Endothelial cell of umbilical vein (primary cell): ENCODE data around the gene NDFIP1. TPM values are rescaled to one million over a fixed set of nuclear protein-coding genes. Genes with fewer than 3 reads are reported as not detected.

ENCODE experiments used
- BruUV-seq: library from RNA; stranded (reverse); fragments of 400-500 nt; replicated peaks from 2 replicates; lab custom pipeline; 2021; lab: Mats Ljungman, UMichigan
- CTCF ChIA-PET: fragments of 300-600, 350-600 bp; sonication (Branson Sonifier 250); formaldehyde crosslinking; loops from one replicate; lab custom pipeline; 2021; ENCODE audit warnings: antibody characterized with exemption, inconsistent platforms; lab: Charles Lee
- POLR2A ChIA-PET: fragments of 300-600, 350-600 bp; sonication (Branson Sonifier 250); formaldehyde crosslinking; loops from one replicate; lab custom pipeline; 2021; ENCODE audit warnings: antibody characterized with exemption, inconsistent platforms; lab: Charles Lee
- DNase-seq: peaks from one replicate; pipeline ENCODE4 v3.0.0-alpha.2; 2011; ENCODE audit warnings: low read depth, low spot score
- FAIRE-seq: peaks from 2 replicates; lab custom pipeline; 2011; peaks lifted over from hg19 to GRCh38; lab: Jason Lieb, UNC
- H2AFZ ChIP-seq: 2 replicates; pipeline ENCODE4 v1.6.0; 2012; ENCODE audit warnings: low read depth, low read length, control low read depth, inconsistent platforms
- H3K27ac ChIP-seq: 2 replicates; pipeline ENCODE4 v1.5.1; 2011; ENCODE audit warnings: low read depth, mild to moderate bottlenecking, control low read depth, low read length, moderate library complexity; ENCODE audit not compliant: insufficient read depth
- H3K27me3 ChIP-seq, 2 experiments: 2 replicates each; pipeline versions ENCODE4 v1.6.0 to v1.6.1; 2011; ENCODE audit warnings: low read length in 2 of 2, mixed read lengths in 1 of 2; ENCODE audit not compliant: control insufficient read depth in 2 of 2, insufficient read depth in 2 of 2
- H3K36me3 ChIP-seq, 2 experiments: 2 replicates in 1 of 2; 3 replicates in 1 of 2; pipeline ENCODE4 v1.5.1; 2011; ENCODE audit warnings: low read length in 2 of 2, mild to moderate bottlenecking in 1 of 2, moderate library complexity in 1 of 2; ENCODE audit not compliant: control insufficient read depth in 2 of 2, insufficient read depth in 2 of 2; ENCODE audit errors: extremely low read depth in 1 of 2
- H3K4me1 ChIP-seq: 3 replicates; pipeline ENCODE4 v1.5.1; 2011; ENCODE audit warnings: mild to moderate bottlenecking, low read length; ENCODE audit not compliant: control insufficient read depth, insufficient read depth; ENCODE audit errors: extremely low read depth
- H3K4me2 ChIP-seq: 2 replicates; pipeline ENCODE4 v1.6.1; 2011; ENCODE audit warnings: low read length, control low read depth, mixed read lengths; ENCODE audit not compliant: insufficient read depth
- H3K4me3 ChIP-seq, 3 experiments: fragments of 200-600 bp in 1 of 3; sonication (generic), shearing (Covaris generic) in 1 of 3; replicated peaks in 1 of 3; 2 replicates each; pipeline ENCODE4 v1.5.1; 2011 to 2016; ENCODE audit warnings: control low read depth in 3 of 3, low read length in 3 of 3, mild to moderate bottlenecking in 2 of 3, inconsistent platforms in 1 of 3, low read depth in 1 of 3, moderate library complexity in 1 of 3; ENCODE audit not compliant: insufficient read depth in 1 of 3
- H3K79me2 ChIP-seq: 2 replicates; pipeline ENCODE4 v1.6.0; 2012; ENCODE audit warnings: low read length, inconsistent platforms; ENCODE audit not compliant: control insufficient read depth, insufficient read depth
- H3K9ac ChIP-seq: replicated peaks from 2 replicates; pipeline ENCODE3; 2011; ENCODE audit warnings: low read length, control low read depth; ENCODE audit not compliant: insufficient read depth; ENCODE audit errors: extremely low read depth
- H3K9me1 ChIP-seq: replicated peaks from 3 replicates; pipeline ENCODE4 v1.6.0; 2011; ENCODE audit warnings: mild to moderate bottlenecking, low read length; ENCODE audit not compliant: control insufficient read depth, insufficient read depth; ENCODE audit errors: extremely low read depth
- H3K9me3 ChIP-seq: replicated peaks from 2 replicates; pipeline ENCODE4 v1.5.1; 2012; ENCODE audit warnings: low read length, inconsistent platforms; ENCODE audit not compliant: control insufficient read depth, insufficient read depth
- H4K20me1 ChIP-seq: replicated peaks from 2 replicates; pipeline ENCODE3; 2011; ENCODE audit warnings: mild to moderate bottlenecking, low read length; ENCODE audit not compliant: control insufficient read depth, insufficient read depth; ENCODE audit errors: extremely low read depth
- CTCF ChIP-seq, 2 donors: IDR thresholded peaks; 1 replicate in 1 of 2; 2 replicates in 1 of 2; pipeline ENCODE4 v1.5.1; 2011; ENCODE audit warnings: low read length in 2 of 2, mild to moderate bottlenecking in 2 of 2, moderate library complexity in 2 of 2, control low read depth in 1 of 2, inconsistent platforms in 1 of 2, low read depth in 1 of 2; ENCODE audit not compliant: insufficient read depth in 1 of 2; ENCODE audit errors: extremely low read depth in 1 of 2
- EZH2 ChIP-seq: IDR thresholded peaks from 2 replicates; pipeline ENCODE4 v1.6.1; 2012; ENCODE audit warnings: borderline replicate concordance, low read depth, mild to moderate bottlenecking, moderate library complexity, low read length, inconsistent platforms; ENCODE audit not compliant: severe bottlenecking
- FOS ChIP-seq: IDR thresholded peaks from 2 replicates; pipeline ENCODE4 v1.6.1; 2011; ENCODE audit warnings: mild to moderate bottlenecking, low read length, moderate library complexity, borderline replicate concordance; ENCODE audit not compliant: insufficient read depth
- GATA2 ChIP-seq: IDR thresholded peaks from 2 replicates; pipeline ENCODE4 v1.7.0; 2011; ENCODE audit warnings: low read depth, mild to moderate bottlenecking, moderate library complexity, mixed read lengths, low read length; ENCODE audit not compliant: insufficient read length, insufficient read depth
- JUN ChIP-seq: IDR thresholded peaks from 2 replicates; pipeline ENCODE4 v1.6.1; 2011; ENCODE audit warnings: borderline replicate concordance, low read depth; ENCODE audit not compliant: insufficient read length, insufficient read depth
- MAX ChIP-seq: IDR thresholded peaks from 2 replicates; pipeline ENCODE4 v1.6.1; 2011; ENCODE audit not compliant: insufficient read depth, insufficient read length
- MYC ChIP-seq: IDR thresholded peaks from one replicate; pipeline ENCODE4 v1.6.1; 2011; ENCODE audit warnings: mild to moderate bottlenecking, low read depth, low read length
- POLR2A ChIP-seq: IDR thresholded peaks from 2 replicates; pipeline ENCODE4 v1.6.1; 2012; ENCODE audit warnings: low read depth, mild to moderate bottlenecking, control low read depth, low read length
- POLR2AphosphoS5 ChIP-seq: IDR thresholded peaks from 2 replicates; pipeline ENCODE4 v1.6.1; 2012; ENCODE audit warnings: low read depth, mild to moderate bottlenecking, control low read depth, low read length, moderate library complexity; ENCODE audit not compliant: insufficient read depth
- dilution Hi-C: fragments of 300-500 bp; cut with MboI; formaldehyde crosslinking; loops from one replicate; pipeline ENCODE4 v1.15.0; 2019; ENCODE audit warnings: low sequenced_read_pairs; ENCODE audit not compliant: extremely low pct_ligation_motif_present
- intact Hi-C: fragments of 100-400 bp; cut with micrococcal nuclease; formaldehyde crosslinking; loops from one replicate; pipeline ENCODE4 v1.10.0; 2022
- polyA plus RNA-seq, 4 experiments: library from polyadenylated mRNA; depleted of rRNA in 3 of 4; stranded (reverse) in 3 of 4; unstranded in 1 of 4; fragments of >200 nt; gene quantifications; 2 replicates each; pipeline versions ENCODE4 v1.2.1 to v1.2.3, GENCODE V29; 2011 to 2012; ENCODE audit warnings: missing spikeins in 1 of 4
- total RNA-seq: library from RNA; stranded (reverse); gene quantifications from 2 replicates; pipeline ENCODE4 v1.2.3, GENCODE V29; 2021

The NDFIP1 gene
- total and polyA plus RNA-seq, 2 donors (not counting 3 experiments of a cell fraction or from before 2014, with no cell fraction given): 12.3 to 42.6 TPM

- Histone ChIP-seq H3K9ac (no peak overlapping the region), H4K20me1 (no peaks in the 10 kb centered on the region), H3K4me2 (no peak overlapping the region), H3K4me3 (no peak overlapping the region), H3K4me1 (no peaks in the 10 kb centered on the region), H3K27ac (no peak overlapping the region), H3K27me3 (peaks cover 0 to 11% of the 10 kb centered on the region in 2 experiments), H3K36me3 (no peaks in the 10 kb centered on the region), H3K79me2 (no peaks in the 10 kb centered on the region), H2AFZ (no peak overlapping the region), H3K9me1 (no peaks in the 10 kb centered on the region), H3K9me3 (no peaks in the 10 kb centered on the region)
- DNase-seq (no peak), FAIRE-seq (no peak)
- no TSS peak for BruUV-seq
- TF ChIP-seq GATA2: no peak
- no peak for TF ChIP-seq FOS
- no peak for TF ChIP-seq CTCF (IDR thresholded peaks at IDR 0.05; ENCODE audit: extremely low read depth in 1 of 2, insufficient read depth in 1 of 2, low read depth in 1 of 2, low read length in 2 of 2)
- no peak for TF ChIP-seq MAX
- intact Hi-C loops (no loop called here), dilution Hi-C loops (no loop called here)
- CTCF ChIA-PET: interaction anchor here (0.9 to 1.5 kb wide), 2 partner anchors 67 to 79 kb away, joined by 4 to 5 read pairs; no protein-coding TSS in a partner anchor
- POLR2A ChIA-PET: no interaction called here
Measured at GRCh38 chr5:142079306-142079721, 29.3 kb upstream of the NDFIP1 start.

- H4K20me1 ChIP-seq: no peaks in the 10 kb centered on the region
- no peak for FAIRE-seq
- H2AFZ ChIP-seq: no peak overlapping the region
- ChIA-PET POLR2A (no interaction called here), CTCF (interaction anchor here (0.9 kb wide), 1 partner anchor 9 kb away, joined by 3 read pairs; no protein-coding TSS in a partner anchor)
- no peak overlapping the region for H3K9ac ChIP-seq
- no peaks in the 10 kb centered on the region for H3K79me2 ChIP-seq
- dilution Hi-C loops: no loop called here
- no peak overlapping the region for H3K4me3 ChIP-seq
- TF ChIP-seq MAX (no peak), POLR2AphosphoS5 (no peak), MYC (no peak), FOS (no peak), JUN (no peak), GATA2 (no peak), CTCF (IDR thresholded peaks at IDR 0.05; ENCODE audit: extremely low read depth in 1 of 2, insufficient read depth in 1 of 2, low read depth in 1 of 2, low read length in 2 of 2) (no peak), POLR2A (no peak), EZH2 (no peak)
- H3K4me2 ChIP-seq: no peak overlapping the region
- H3K36me3 ChIP-seq: no peaks in the 10 kb centered on the region
- H3K27ac ChIP-seq: no peak overlapping the region
- peaks cover 0 to 11% of the 10 kb centered on the region in 2 experiments for H3K27me3 ChIP-seq
- no peaks in the 10 kb centered on the region for H3K4me1 ChIP-seq
- no peak for DNase-seq
- no peaks in the 10 kb centered on the region for H3K9me1 ChIP-seq
- H3K9me3 ChIP-seq: no peaks in the 10 kb centered on the region
- BruUV-seq: no TSS peak
- intact Hi-C loops: no loop called here
Measured at GRCh38 chr5:142080248-142080647, 28.3 kb upstream of the NDFIP1 start.
